Smooth muscle cell (in vitro differentiated cells): ENCODE data around the gene ULK3. TPM values are rescaled to one million over a fixed set of nuclear protein-coding genes. Genes with fewer than 3 reads are reported as not detected.

ENCODE experiments used
- DNase-seq: peaks from one replicate; lab custom pipeline; 2025; ENCODE audit not compliant: unreplicated experiment; lab: John Stamatoyannopoulos, UW
- H2AFZ ChIP-seq: fragments of 200-600 bp; sonication (generic); 2 replicates; pipeline ENCODE4 v1.6.0; 2016; ENCODE audit warnings: antibody characterized with exemption, low read depth, mild to moderate bottlenecking
- H3F3A ChIP-seq: fragments of 200-600 bp; sonication (generic); 2 replicates; pipeline ENCODE4 v1.6.0; 2017; ENCODE audit warnings: antibody characterized with exemption, low read depth
- H3K27ac ChIP-seq: fragments of 200-600 bp; sonication (generic); 2 replicates; pipeline ENCODE4 v1.5.1; 2016; ENCODE audit warnings: low read depth, mild to moderate bottlenecking
- H3K27me3 ChIP-seq: fragments of 200-600 bp; sonication (generic); 2 replicates; pipeline ENCODE4 v1.6.1; 2016; ENCODE audit warnings: low read depth, mild to moderate bottlenecking
- H3K36me3 ChIP-seq: fragments of 200-600 bp; sonication (generic); 2 replicates; pipeline ENCODE4 v1.5.1; 2016; ENCODE audit warnings: low read depth
- H3K4me1 ChIP-seq: fragments of 200-600 bp; sonication (generic); 2 replicates; pipeline ENCODE4 v1.5.1; 2016; ENCODE audit warnings: low read depth
- H3K4me2 ChIP-seq: fragments of 200-600 bp; sonication (generic); 2 replicates; pipeline ENCODE4 v1.6.0; 2016; ENCODE audit warnings: mild to moderate bottlenecking
- H3K4me3 ChIP-seq: fragments of 200-600 bp; sonication (generic); 2 replicates; pipeline ENCODE4 v1.5.1; 2016; ENCODE audit warnings: mild to moderate bottlenecking
- H3K79me2 ChIP-seq: fragments of 200-600 bp; sonication (generic); 2 replicates; pipeline ENCODE4 v1.6.0; 2016; ENCODE audit warnings: low read depth, mild to moderate bottlenecking
- H3K9ac ChIP-seq: fragments of 200-600 bp; sonication (generic); 2 replicates; pipeline ENCODE4 v1.6.0; 2016; ENCODE audit warnings: low read depth
- H3K9me3 ChIP-seq: fragments of 200-600 bp; sonication (generic); replicated peaks from 2 replicates; pipeline ENCODE4 v1.5.1; 2016; ENCODE audit warnings: low read depth
- H4K20me1 ChIP-seq: fragments of 200-600 bp; sonication (generic); 2 replicates; pipeline ENCODE4 v1.6.0; 2016; ENCODE audit warnings: low read depth
- WGBS: methylation state at CpG from one replicate; pipeline ENCODE4 v1.1.7; 2016; ENCODE audit warnings: low lambda C conversion rate; 5-methylcytosine and 5-hydroxymethylcytosine counted together
- polyA plus RNA-seq: library from polyadenylated mRNA; unstranded; fragments of >200 nt; fragmentation: Nextera tagmentation; extraction: Ambion mirVana; gene quantifications from 2 replicates; pipeline ENCODE4 v1.2.1, GENCODE V29; 2016
- total RNA-seq: library from RNA; depleted of rRNA; stranded (reverse); fragments of >200 nt; gene quantifications from 2 replicates; pipeline ENCODE4 v1.2.3, GENCODE V29; 2014
- TF ChIP-seq, protein P1 (sequence below): fragments of 200-600 bp; sonication (generic); IDR thresholded peaks from 2 replicates; pipeline ENCODE4 v1.5.1; 2017; ENCODE audit warnings: borderline replicate concordance, mild to moderate bottlenecking, antibody characterized with exemption; ENCODE audit not compliant: insufficient read depth, poor library complexity, severe bottlenecking

Gene ULK3
- total and polyA plus RNA-seq, 2 experiments from 2014 or later = 14.2 to 20.8 TPM

DNA sequence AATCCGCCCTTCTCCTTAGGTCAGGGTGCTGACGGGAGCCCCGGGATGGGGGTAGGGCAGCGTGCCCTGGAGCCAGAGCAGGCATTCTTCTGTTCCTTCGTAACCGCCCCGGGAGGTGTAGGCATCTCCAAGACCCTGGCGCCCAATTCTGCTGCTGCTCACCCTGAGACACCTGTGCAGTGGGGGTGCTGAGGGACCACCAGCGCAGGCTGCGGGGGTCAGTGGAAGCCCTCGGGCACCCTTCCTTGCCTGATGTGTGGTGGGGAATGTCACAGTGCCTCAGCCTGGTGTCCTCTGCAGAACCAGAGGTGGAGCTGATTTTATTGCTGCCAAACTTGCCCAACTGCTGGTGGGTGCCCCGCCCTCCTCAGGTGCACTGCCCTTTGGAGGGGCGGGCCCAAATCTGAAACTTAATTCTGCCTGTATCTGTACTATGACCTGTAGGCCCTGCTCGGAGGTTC is 53.8 kb downstream of the ULK3 start:
- H3K9ac ChIP-seq = no peak overlapping the region
- H3K27ac ChIP-seq = no peak overlapping the region
- H3K9me3 ChIP-seq = no peaks in the 10 kb centered on the region
- H3K36me3 ChIP-seq = no peaks in the 10 kb centered on the region
- no peaks in the 10 kb centered on the region for H3K27me3 ChIP-seq
- TF ChIP-seq, protein P1, sequence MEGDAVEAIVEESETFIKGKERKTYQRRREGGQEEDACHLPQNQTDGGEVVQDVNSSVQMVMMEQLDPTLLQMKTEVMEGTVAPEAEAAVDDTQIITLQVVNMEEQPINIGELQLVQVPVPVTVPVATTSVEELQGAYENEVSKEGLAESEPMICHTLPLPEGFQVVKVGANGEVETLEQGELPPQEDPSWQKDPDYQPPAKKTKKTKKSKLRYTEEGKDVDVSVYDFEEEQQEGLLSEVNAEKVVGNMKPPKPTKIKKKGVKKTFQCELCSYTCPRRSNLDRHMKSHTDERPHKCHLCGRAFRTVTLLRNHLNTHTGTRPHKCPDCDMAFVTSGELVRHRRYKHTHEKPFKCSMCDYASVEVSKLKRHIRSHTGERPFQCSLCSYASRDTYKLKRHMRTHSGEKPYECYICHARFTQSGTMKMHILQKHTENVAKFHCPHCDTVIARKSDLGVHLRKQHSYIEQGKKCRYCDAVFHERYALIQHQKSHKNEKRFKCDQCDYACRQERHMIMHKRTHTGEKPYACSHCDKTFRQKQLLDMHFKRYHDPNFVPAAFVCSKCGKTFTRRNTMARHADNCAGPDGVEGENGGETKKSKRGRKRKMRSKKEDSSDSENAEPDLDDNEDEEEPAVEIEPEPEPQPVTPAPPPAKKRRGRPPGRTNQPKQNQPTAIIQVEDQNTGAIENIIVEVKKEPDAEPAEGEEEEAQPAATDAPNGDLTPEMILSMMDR = no peak
- H3K4me2 ChIP-seq = no peak overlapping the region
- H3F3A ChIP-seq = peaks cover 12% of the 10 kb centered on the region
- H2AFZ ChIP-seq = no peak overlapping the region
- no peak for DNase-seq
- peaks cover 98% of the 10 kb centered on the region for H4K20me1 ChIP-seq
- 86% methylated on average over 14 of the region's 14 CpGs for WGBS
- peaks cover 9% of the 10 kb centered on the region for H3K4me1 ChIP-seq
- H3K79me2 ChIP-seq = peaks cover 81% of the 10 kb centered on the region
- no peak overlapping the region for H3K4me3 ChIP-seq

DNA sequence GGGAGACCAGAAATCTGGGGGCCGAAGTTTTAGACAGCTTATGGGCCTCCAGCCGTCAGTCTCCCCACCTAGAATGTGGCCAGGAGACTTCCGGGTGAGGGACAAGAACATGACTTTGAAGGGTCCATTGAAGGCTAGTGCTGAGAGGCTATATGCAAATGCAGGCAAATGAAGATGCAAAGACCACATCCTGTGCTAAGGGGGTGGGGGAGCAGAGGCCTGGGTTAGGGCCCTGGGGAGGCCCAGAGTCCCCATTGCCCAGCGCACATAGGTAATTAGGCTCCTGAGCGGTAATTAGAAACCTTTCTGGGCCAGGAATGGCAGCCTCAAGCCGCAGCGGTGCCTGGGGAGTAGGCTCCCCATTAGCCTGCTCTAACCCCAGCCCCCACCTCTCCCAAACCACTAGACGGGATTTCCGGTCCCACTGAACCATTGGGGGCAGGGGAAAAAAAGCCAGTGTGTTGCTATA is 54.2 kb downstream of the ULK3 start:
- H3K4me2 ChIP-seq = no peak overlapping the region
- no peak overlapping the region for H3K4me3 ChIP-seq
- peaks cover 11% of the 10 kb centered on the region for H3K4me1 ChIP-seq
- H3K79me2 ChIP-seq = peaks cover 86% of the 10 kb centered on the region
- H3K27me3 ChIP-seq = no peaks in the 10 kb centered on the region
- H2AFZ ChIP-seq = no peak overlapping the region
- peaks cover 100% of the 10 kb centered on the region for H4K20me1 ChIP-seq
- TF ChIP-seq, protein P1 = no peak
- H3K9me3 ChIP-seq = no peaks in the 10 kb centered on the region
- H3K27ac ChIP-seq = no peak overlapping the region
- peaks cover 12% of the 10 kb centered on the region for H3F3A ChIP-seq
- H3K36me3 ChIP-seq = no peaks in the 10 kb centered on the region
- no peak for DNase-seq
- 75% methylated on average over 9 of the region's 9 CpGs for WGBS
- no peak overlapping the region for H3K9ac ChIP-seq

DNA sequence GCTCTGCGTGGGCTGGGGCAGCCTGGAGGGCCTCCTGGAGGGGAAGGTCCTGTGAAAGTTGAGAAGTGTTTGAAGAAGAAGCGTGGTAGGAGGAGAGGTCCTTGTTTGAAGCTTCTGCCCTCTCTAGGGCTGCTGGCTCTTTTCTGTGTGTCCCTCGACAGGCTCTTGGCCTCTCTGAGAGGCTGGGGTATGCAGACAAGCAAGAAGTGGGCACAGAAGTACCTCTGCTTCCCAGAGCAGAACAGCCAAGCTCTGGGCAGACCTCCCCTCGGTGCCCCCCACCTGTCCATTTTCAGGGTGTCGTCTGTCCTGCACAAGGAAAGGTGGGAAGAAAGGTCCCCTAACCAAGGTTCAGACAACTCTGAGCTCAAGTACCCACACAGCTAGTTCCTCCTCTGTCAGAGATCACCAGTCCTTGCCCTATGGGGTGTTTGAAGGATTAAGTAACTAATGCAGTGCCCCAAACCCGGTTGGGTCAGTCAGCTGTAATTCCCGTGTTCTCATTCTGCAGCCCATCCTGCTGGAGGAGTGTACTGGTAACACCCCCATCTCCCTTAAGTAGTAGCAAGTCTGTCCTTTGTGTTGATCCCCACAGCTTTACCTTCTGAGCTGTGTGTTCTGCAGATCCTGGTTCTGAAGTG is 54.8 kb downstream of the ULK3 start:
- Histone ChIP-seq H3K36me3 (no peaks in the 10 kb centered on the region), H3K9me3 (no peaks in the 10 kb centered on the region), H3K4me2 (peak overlapping the region; percentile 67), H3K4me1 (peaks cover 16% of the 10 kb centered on the region), H3K9ac (no peak overlapping the region), H3K79me2 (peaks cover 86% of the 10 kb centered on the region), H3K27me3 (no peaks in the 10 kb centered on the region), H4K20me1 (peaks cover 100% of the 10 kb centered on the region), H3F3A (peaks cover 12% of the 10 kb centered on the region), H3K4me3 (no peak overlapping the region), H2AFZ (no peak overlapping the region), H3K27ac (peak overlapping the region; percentile 21)
- DNase-seq = no peak
- 54% methylated on average over 7 of the region's 7 CpGs for WGBS
- TF ChIP-seq, protein P1 = no peak
